Epidermal melanocyte (primary cell): Measurements from ENCODE around the gene OLFML1.
"Not testable (repeated sequence)": the region's sequence is repeated elsewhere in the genome, so short reads cannot be mapped to it uniquely, and the experiment has no call there.

Source experiments
- DNase-seq: peaks from one replicate; pipeline ENCODE4 v3.0.0; 2011; ENCODE audit warnings: low spot score; ENCODE audit not compliant: insufficient read length

OLFML1 gene

GRCh38 chr11:7512525-7513233, 27.4 kb downstream of the OLFML1 start:
- peak; percentile 49 for DNase-seq

GRCh38 chr11:7513234-7514098, 28.2 kb downstream of the OLFML1 start, which contains the start of gene PPFIBP2:
Gene PPFIBP2 (plus strand): TSS chr11:7513999. CDS start chr11:7549476, 35,477 bp downstream.
- DNase-seq, result peak; percentile 85

- no peak for DNase-seq
Measured at GRCh38 chr11:7514099-7514591, 28.8 kb downstream of the OLFML1 start.

- no peak for DNase-seq
Measured at GRCh38 chr11:7515447-7515886, 30.2 kb downstream of the OLFML1 start.

- DNase-seq, result no peak
Measured at GRCh38 chr11:7516475-7516874, 31.2 kb downstream of the OLFML1 start.

GRCh38 chr11:7517743-7518142, 32.4 kb downstream of the OLFML1 start:
- DNase-seq, result not testable (repeated sequence)

- DNase-seq, result no peak
Measured at GRCh38 chr11:7518811-7519562, 33.7 kb downstream of the OLFML1 start.

GRCh38 chr11:7520011-7520942, 35.0 kb downstream of the OLFML1 start:
- no peak for DNase-seq

GRCh38 chr11:7520981-7521487, 35.7 kb downstream of the OLFML1 start:
- DNase-seq, result no peak

GRCh38 chr11:7522121-7522520, 36.8 kb downstream of the OLFML1 start:
- peak; percentile 89 for DNase-seq

GRCh38 chr11:7522546-7522945, 37.2 kb downstream of the OLFML1 start:
- DNase-seq, result no peak

GRCh38 chr11:7523416-7524210, 38.3 kb downstream of the OLFML1 start:
- DNase-seq, result no peak

GRCh38 chr11:7524462-7525235, 39.3 kb downstream of the OLFML1 start:
- no peak for DNase-seq

- DNase-seq, result no peak
Measured at GRCh38 chr11:7525424-7525823, 40.1 kb downstream of the OLFML1 start.

GRCh38 chr11:7527029-7527428, 41.7 kb downstream of the OLFML1 start:
- no peak for DNase-seq

GRCh38 chr11:7528514-7529049, 43.3 kb downstream of the OLFML1 start:
- DNase-seq, result no peak

- no peak for DNase-seq
Measured at GRCh38 chr11:7530013-7530640, 44.8 kb downstream of the OLFML1 start.

GRCh38 chr11:7531011-7531410, 45.7 kb downstream of the OLFML1 start:
- DNase-seq, result no peak
